ENCODE results near the gene ABAT.

DNA sequence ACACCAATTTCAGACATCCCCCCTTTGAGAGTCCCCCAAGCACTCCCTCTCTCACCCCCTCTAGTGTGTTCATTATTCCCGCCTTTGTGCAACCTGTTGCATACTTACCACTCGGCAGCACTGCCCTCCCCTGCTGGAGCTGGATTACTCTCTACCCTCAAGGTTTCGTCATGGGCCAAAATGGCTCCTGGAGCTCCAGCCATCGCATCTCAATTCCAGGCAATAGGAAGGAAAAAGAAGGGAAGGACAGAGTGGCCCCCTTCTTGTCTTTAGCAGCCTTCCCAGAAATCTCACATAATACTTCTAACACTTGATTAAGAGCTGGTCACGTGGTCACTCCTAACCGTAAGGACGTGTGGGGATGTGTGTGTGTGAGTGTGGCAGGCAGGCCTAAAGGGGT, 102.8 kb downstream of the ABAT start:
- TF ChIP-seq POLR2AphosphoS5 (IDR thresholded peaks at IDR 0.05) (no peak), POLR2A (IDR thresholded peaks at IDR 0.05) (no peak)
- TF ChIP-seq, protein P1, sequence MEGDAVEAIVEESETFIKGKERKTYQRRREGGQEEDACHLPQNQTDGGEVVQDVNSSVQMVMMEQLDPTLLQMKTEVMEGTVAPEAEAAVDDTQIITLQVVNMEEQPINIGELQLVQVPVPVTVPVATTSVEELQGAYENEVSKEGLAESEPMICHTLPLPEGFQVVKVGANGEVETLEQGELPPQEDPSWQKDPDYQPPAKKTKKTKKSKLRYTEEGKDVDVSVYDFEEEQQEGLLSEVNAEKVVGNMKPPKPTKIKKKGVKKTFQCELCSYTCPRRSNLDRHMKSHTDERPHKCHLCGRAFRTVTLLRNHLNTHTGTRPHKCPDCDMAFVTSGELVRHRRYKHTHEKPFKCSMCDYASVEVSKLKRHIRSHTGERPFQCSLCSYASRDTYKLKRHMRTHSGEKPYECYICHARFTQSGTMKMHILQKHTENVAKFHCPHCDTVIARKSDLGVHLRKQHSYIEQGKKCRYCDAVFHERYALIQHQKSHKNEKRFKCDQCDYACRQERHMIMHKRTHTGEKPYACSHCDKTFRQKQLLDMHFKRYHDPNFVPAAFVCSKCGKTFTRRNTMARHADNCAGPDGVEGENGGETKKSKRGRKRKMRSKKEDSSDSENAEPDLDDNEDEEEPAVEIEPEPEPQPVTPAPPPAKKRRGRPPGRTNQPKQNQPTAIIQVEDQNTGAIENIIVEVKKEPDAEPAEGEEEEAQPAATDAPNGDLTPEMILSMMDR (IDR thresholded peaks at IDR 0.05): no peak
